ENCODE data around the gene CENPI. TPM values are rescaled to one million over a fixed set of nuclear protein-coding genes. Genes with fewer than 3 reads are reported as not detected.

Gene CENPI, protein sequence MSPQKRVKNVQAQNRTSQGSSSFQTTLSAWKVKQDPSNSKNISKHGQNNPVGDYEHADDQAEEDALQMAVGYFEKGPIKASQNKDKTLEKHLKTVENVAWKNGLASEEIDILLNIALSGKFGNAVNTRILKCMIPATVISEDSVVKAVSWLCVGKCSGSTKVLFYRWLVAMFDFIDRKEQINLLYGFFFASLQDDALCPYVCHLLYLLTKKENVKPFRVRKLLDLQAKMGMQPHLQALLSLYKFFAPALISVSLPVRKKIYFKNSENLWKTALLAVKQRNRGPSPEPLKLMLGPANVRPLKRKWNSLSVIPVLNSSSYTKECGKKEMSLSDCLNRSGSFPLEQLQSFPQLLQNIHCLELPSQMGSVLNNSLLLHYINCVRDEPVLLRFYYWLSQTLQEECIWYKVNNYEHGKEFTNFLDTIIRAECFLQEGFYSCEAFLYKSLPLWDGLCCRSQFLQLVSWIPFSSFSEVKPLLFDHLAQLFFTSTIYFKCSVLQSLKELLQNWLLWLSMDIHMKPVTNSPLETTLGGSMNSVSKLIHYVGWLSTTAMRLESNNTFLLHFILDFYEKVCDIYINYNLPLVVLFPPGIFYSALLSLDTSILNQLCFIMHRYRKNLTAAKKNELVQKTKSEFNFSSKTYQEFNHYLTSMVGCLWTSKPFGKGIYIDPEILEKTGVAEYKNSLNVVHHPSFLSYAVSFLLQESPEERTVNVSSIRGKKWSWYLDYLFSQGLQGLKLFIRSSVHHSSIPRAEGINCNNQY
- 18.0 and 26.1 TPM in 2 replicates for total RNA-seq (2021)
- Bru-seq, nascent RNA: percentile 81 among the genes with signal in this experiment
- BruChase-seq, experiment 1, labeled RNA remaining after a 2-hour chase: percentile 82 among the genes with signal in this experiment
- BruChase-seq, experiment 2, labeled RNA remaining after a 6-hour chase: percentile 70 among the genes with signal in this experiment
- long read RNA-seq, partial matches to known transcripts: 0 of 10 reads
- long read RNA-seq, other reads (novel, unspliced or antisense): 10 of 10 reads

GRCh38 chrX:101097546-101098453, at the start of gene CENPI:
Gene CENPI, plus strand, starts transcription at chrX:101098204. Its CDS starts 2,867 bp downstream, at chrX:101101071.
- peaks cover 18% of the 10 kb centered on the region; the same call in 1 of the 2 replicates for H3K79me2 ChIP-seq (ENCODE audit: low read depth)
- H3K27ac ChIP-seq: no peak within 1 kb of the TSS
- no peaks in the 10 kb centered on the region for H3K36me3 ChIP-seq (ENCODE audit: low read depth)
- ChIA-PET CTCF (no interaction called here), POLR2A (ENCODE audit: unreplicated experiment) (interaction anchor here (0.6 to 0.8 kb wide), 4 partner anchors 12 to 376 kb away, joined by 3 to 6 read pairs (median 4); no protein-coding TSS in a partner anchor)
- peak; percentile 87 to 96 for DNase-seq
- TSS peak; percentile 79 for BruUV-seq (replicated peaks)
- no peaks in the 10 kb centered on the region for H3K9me3 ChIP-seq (ENCODE audit: insufficient read depth, low read depth)
- no peaks in the 10 kb centered on the region for H3F3A ChIP-seq (ENCODE audit: insufficient read depth, low read depth)
- H4K20me1 ChIP-seq (ENCODE audit: insufficient read depth): no peaks in the 10 kb centered on the region
- intact Hi-C loops (cut with micrococcal nuclease; ENCODE audit: unreplicated experiment): loop anchor here (2.0 kb wide), 2 partner anchors 47 to 203 kb away; no protein-coding TSS in a partner anchor
- no peaks in the 10 kb centered on the region for H3K27me3 ChIP-seq (ENCODE audit: insufficient read depth, low read depth)
- H3K4me1 ChIP-seq (replicated peaks; ENCODE audit: insufficient read depth): peaks cover 4% of the 10 kb centered on the region
- H3K9me2 ChIP-seq (ENCODE audit: insufficient read depth): no peaks in the 10 kb centered on the region
- peak within 1 kb of the TSS; percentile 79 for H2AFZ ChIP-seq
- peak within 1 kb of the TSS; percentile 80 for H3K4me2 ChIP-seq
- no peak for TF ChIP-seq EZH2 (IDR thresholded peaks at IDR 0.05; ENCODE audit: low read depth)
- TF ChIP-seq CTCF (conservative IDR thresholded peaks at IDR 0.05): no peak
- H3K4me3 ChIP-seq: peak within 1 kb of the TSS; percentile 59

DNA sequence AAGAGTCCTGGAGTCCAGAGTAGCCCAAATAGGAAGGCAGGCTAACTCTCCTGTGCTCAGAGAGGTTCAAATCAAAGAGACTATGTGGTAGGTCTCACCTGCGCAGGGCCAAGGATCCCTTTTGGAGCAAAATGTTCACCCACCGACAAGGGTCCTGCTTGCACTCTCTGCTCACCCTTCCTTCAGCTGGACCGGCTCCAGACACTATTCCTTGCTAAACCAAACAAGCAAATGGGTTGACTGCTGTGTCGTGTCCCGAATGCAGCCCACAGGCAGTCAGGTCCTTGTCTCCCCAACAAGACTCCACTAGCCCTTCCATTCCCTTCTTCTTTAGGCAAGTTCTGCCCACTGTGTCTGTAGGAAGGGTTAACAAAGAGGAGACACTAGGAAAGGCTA, 46.9 kb upstream of the CENPI start:
- POLR2A ChIA-PET (ENCODE audit: unreplicated experiment): no interaction called here
- TSS peak; percentile 63 for BruUV-seq (replicated peaks)

More for the DNA sequence above, 46.9 kb upstream of the CENPI start:
- peak overlapping the region; percentile 50 for H3K27ac ChIP-seq
- peaks cover 5% of the 10 kb centered on the region; the same call in 1 of the 2 replicates for H3F3A ChIP-seq (ENCODE audit: insufficient read depth, low read depth)
- peaks cover 17% of the 10 kb centered on the region for H3K79me2 ChIP-seq (ENCODE audit: low read depth)
- 0 out of 2 replicates have a peak, but pooled peaks cover 5% of the 10 kb centered on the region for H3K4me1 ChIP-seq (replicated peaks; ENCODE audit: insufficient read depth)
- no peaks in the 10 kb centered on the region for H4K20me1 ChIP-seq (ENCODE audit: insufficient read depth)
- TF ChIP-seq CTCF (conservative IDR thresholded peaks at IDR 0.05) (no peak), EZH2 (IDR thresholded peaks at IDR 0.05; ENCODE audit: low read depth) (no peak)
- no peaks in the 10 kb centered on the region for H3K9me3 ChIP-seq (ENCODE audit: insufficient read depth, low read depth)
- no peak for DNase-seq
- peak overlapping the region; percentile 88 for H3K4me2 ChIP-seq
- peak overlapping the region; percentile 77 for H3K4me3 ChIP-seq
- H3K27me3 ChIP-seq (ENCODE audit: insufficient read depth, low read depth): no peaks in the 10 kb centered on the region
- intact Hi-C loops (cut with micrococcal nuclease; ENCODE audit: unreplicated experiment): loop anchor here (2.0 kb wide), 1 partner anchor 48 kb away; the partner anchor contains the start of gene CENPI
- no peaks in the 10 kb centered on the region for H3K9me2 ChIP-seq (ENCODE audit: insufficient read depth)
- CTCF ChIA-PET: no interaction called here
- no peaks in the 10 kb centered on the region for H3K36me3 ChIP-seq (ENCODE audit: low read depth)
- peak overlapping the region; percentile 88 for H2AFZ ChIP-seq

All from PC-9 (cell line).